T-helper 17 cell (primary cell): Measurements from ENCODE around the gene GMEB2. TPM values are rescaled to one million over a fixed set of nuclear protein-coding genes. Genes with fewer than 3 reads are reported as not detected.
"Not testable (repeated sequence)": the region's sequence is repeated elsewhere in the genome, so short reads cannot be mapped to it uniquely, and the experiment has no call there.

Experiments
- ATAC-seq: fragments of 150-1000 bp; cut with Tn5 transposase; 2 replicates; pipeline ENCODE4 v1.10.0; 2021; ENCODE audit warnings: mild to moderate bottlenecking, moderate library complexity
- DNase-seq, 3 donors: peaks; one replicate each; pipeline versions ENCODE4 v3.0.0 to v3.0.0-alpha.2; 2020 to 2021
- H3K9me3 ChIP-seq: one replicate; pipeline ENCODE4 v1.7.0; 2013; ENCODE audit warnings: low read length, mild to moderate bottlenecking; ENCODE audit not compliant: control insufficient read depth, poor library complexity, severe bottlenecking
- H3K27ac Mint-ChIP-seq: one replicate; pipeline ENCODE4 v1.8.0; 2022; ENCODE audit warnings: mild to moderate bottlenecking, moderate library complexity, mixed read lengths
- H3K27me3 Mint-ChIP-seq: one replicate; pipeline ENCODE4 v1.8.0; 2022; ENCODE audit warnings: mixed read lengths
- H3K36me3 Mint-ChIP-seq: one replicate; pipeline ENCODE4 v1.8.0; 2022; ENCODE audit warnings: low read depth, mixed read lengths
- H3K4me1 Mint-ChIP-seq: one replicate; pipeline ENCODE4 v1.8.0; 2022; ENCODE audit warnings: mild to moderate bottlenecking, mixed read lengths
- H3K4me3 Mint-ChIP-seq: one replicate; pipeline ENCODE4 v1.8.0; 2022; ENCODE audit warnings: mild to moderate bottlenecking, moderate library complexity, mixed read lengths
- total RNA-seq, 4 donors: library from RNA in 2 of 4; stranded (reverse) in 2 of 4; gene quantifications; one replicate each; pipeline ENCODE4 v1.2.3 and lab custom pipeline; 2022 to 2026

The GMEB2 gene
- total RNA-seq, 2 donors from 2014 or later = 17.3 to 21.0 TPM

GRCh38 chr20:63640686-63641085 lies 13.8 kb upstream of the GMEB2 start:
- DNase-seq, H3K36me3 Mint-ChIP-seq, H3K9me3 ChIP-seq, ATAC-seq, H3K27me3 Mint-ChIP-seq: not testable (repeated sequence)
- Mint-ChIP-seq H3K4me1 (peaks cover 29% of the 10 kb centered on the region), H3K4me3 (peak overlapping the region; percentile 90), H3K27ac (peak overlapping the region; percentile 99)

- peak overlapping the region; percentile 90 for H3K4me3 Mint-ChIP-seq
- no peaks in the 10 kb centered on the region for H3K27me3 Mint-ChIP-seq
- H3K36me3 Mint-ChIP-seq = peaks cover 3% of the 10 kb centered on the region
- peak overlapping the region; percentile 99 for H3K27ac Mint-ChIP-seq
- no peak for ATAC-seq
- H3K4me1 Mint-ChIP-seq = peaks cover 33% of the 10 kb centered on the region
- DNase-seq = no peak
- H3K9me3 ChIP-seq = no peaks in the 10 kb centered on the region
These were observed 13.2 kb upstream of the GMEB2 start for GRCh38 chr20:63640086-63640485.

- DNase-seq = peak; percentile 50 to 64 (median 63)
- no peaks in the 10 kb centered on the region for H3K9me3 ChIP-seq
- H3K4me3 Mint-ChIP-seq = peak overlapping the region; percentile 90
- peaks cover 3% of the 10 kb centered on the region for H3K36me3 Mint-ChIP-seq
- H3K27me3 Mint-ChIP-seq = no peaks in the 10 kb centered on the region
- peaks cover 31% of the 10 kb centered on the region for H3K4me1 Mint-ChIP-seq
- ATAC-seq = peak; percentile 50
- H3K27ac Mint-ChIP-seq = peak overlapping the region; percentile 99
These were observed 12.4 kb upstream of the GMEB2 start for GRCh38 chr20:63639093-63639975.

- Mint-ChIP-seq H3K4me3 (peak overlapping the region; percentile 15), H3K27ac (peak overlapping the region; percentile 99), H3K27me3 (no peaks in the 10 kb centered on the region), H3K36me3 (peaks cover 3% of the 10 kb centered on the region), H3K4me1 (peaks cover 27% of the 10 kb centered on the region)
- no peak for ATAC-seq
- H3K9me3 ChIP-seq = no peaks in the 10 kb centered on the region
- DNase-seq = no peak
These were observed 10.1 kb upstream of the GMEB2 start for GRCh38 chr20:63636752-63637628.

GRCh38 chr20:63635431-63636141 lies 8.7 kb upstream of the GMEB2 start:
- peaks cover 3% of the 10 kb centered on the region for H3K36me3 Mint-ChIP-seq
- peak overlapping the region; percentile 99 for H3K27ac Mint-ChIP-seq
- peaks cover 27% of the 10 kb centered on the region for H3K4me1 Mint-ChIP-seq
- peak overlapping the region; percentile 83 for H3K4me3 Mint-ChIP-seq
- H3K9me3 ChIP-seq = no peaks in the 10 kb centered on the region
- no peaks in the 10 kb centered on the region for H3K27me3 Mint-ChIP-seq
- peak; percentile 81 for ATAC-seq
- peak; percentile 30 to 65 (median 64) for DNase-seq

GRCh38 chr20:63633732-63634131 lies 6.8 kb upstream of the GMEB2 start:
- no peak for ATAC-seq
- Mint-ChIP-seq H3K36me3 (no peaks in the 10 kb centered on the region), H3K4me1 (peaks cover 23% of the 10 kb centered on the region), H3K4me3 (peak overlapping the region; percentile 21), H3K27ac (peak overlapping the region; percentile 99), H3K27me3 (no peaks in the 10 kb centered on the region)
- no peak for DNase-seq
- no peaks in the 10 kb centered on the region for H3K9me3 ChIP-seq

- H3K27me3 Mint-ChIP-seq, H3K4me3 Mint-ChIP-seq, H3K9me3 ChIP-seq, H3K36me3 Mint-ChIP-seq, DNase-seq, ATAC-seq: not testable (repeated sequence)
- peaks cover 22% of the 10 kb centered on the region for H3K4me1 Mint-ChIP-seq
- H3K27ac Mint-ChIP-seq = peak overlapping the region; percentile 99
These were observed 4.5 kb upstream of the GMEB2 start for GRCh38 chr20:63631426-63631825.

- Mint-ChIP-seq H3K27ac (peak overlapping the region; percentile 99), H3K4me1 (peaks cover 21% of the 10 kb centered on the region)
- H3K4me3 Mint-ChIP-seq = not testable (repeated sequence)
These were observed 4.1 kb upstream of the GMEB2 start for GRCh38 chr20:63630956-63631355.

GRCh38 chr20:63628246-63628975 lies 1.5 kb upstream of the GMEB2 start:
- DNase-seq = peak in 1 of 3 donors; percentile 31
- H3K9me3 ChIP-seq = no peaks in the 10 kb centered on the region
- peak overlapping the region; percentile 98 for H3K4me3 Mint-ChIP-seq
- no peaks in the 10 kb centered on the region for H3K27me3 Mint-ChIP-seq
- peaks cover 6% of the 10 kb centered on the region for H3K36me3 Mint-ChIP-seq
- H3K27ac Mint-ChIP-seq = peak overlapping the region; percentile 95
- H3K4me1 Mint-ChIP-seq = peaks cover 15% of the 10 kb centered on the region
- ATAC-seq = no peak

More at GRCh38 chr20:63630956-63631355, 4.1 kb upstream of the GMEB2 start:
- not testable (repeated sequence) for H3K36me3 Mint-ChIP-seq, DNase-seq, ATAC-seq, H3K9me3 ChIP-seq, H3K27me3 Mint-ChIP-seq

- H3K9me3 ChIP-seq = no peaks in the 10 kb centered on the region
- peak overlapping the region; percentile 98 for H3K4me3 Mint-ChIP-seq
- ATAC-seq = no peak
- peaks cover 17% of the 10 kb centered on the region for H3K4me1 Mint-ChIP-seq
- no peaks in the 10 kb centered on the region for H3K27me3 Mint-ChIP-seq
- no peak for DNase-seq
- peak overlapping the region; percentile 95 for H3K27ac Mint-ChIP-seq
- peaks cover 6% of the 10 kb centered on the region for H3K36me3 Mint-ChIP-seq
These were observed 897 bp upstream of the GMEB2 start for GRCh38 chr20:63627751-63628245.

- peaks cover 6% of the 10 kb centered on the region for H3K36me3 Mint-ChIP-seq
- peak in 1 of 3 donors; percentile 70 for DNase-seq
- H3K4me1 Mint-ChIP-seq = peaks cover 19% of the 10 kb centered on the region
- no peaks in the 10 kb centered on the region for H3K9me3 ChIP-seq
- peak overlapping the region; percentile 98 for H3K4me3 Mint-ChIP-seq
- peak overlapping the region; percentile 95 for H3K27ac Mint-ChIP-seq
- peak; percentile 85 for ATAC-seq
- no peaks in the 10 kb centered on the region for H3K27me3 Mint-ChIP-seq
These were observed 339 bp upstream of the GMEB2 start for GRCh38 chr20:63627129-63627750.
